Myometrial cell (primary cell): ENCODE measurements around the gene ZNF660. TPM values are rescaled to one million over a fixed set of nuclear protein-coding genes. Genes with fewer than 3 reads are reported as not detected.

Experiments
- total RNA-seq: library from RNA; depleted of rRNA; stranded (reverse); fragments of >200 nt; gene quantifications from 2 replicates; pipeline ENCODE4 v1.2.3, GENCODE V29; 2015

ZNF660 gene
- 0.29 and 0.71 TPM in 2 replicates for total RNA-seq

GRCh38 chr3:44584646-44585501, at the start of gene ZNF660:
Gene ZNF660 (plus strand): TSS chr3:44584964. CDS start chr3:44594194, 9,230 bp downstream.

GRCh38 chr3:44554626-44555592, 29.9 kb upstream of the ZNF660 start, which contains the start of gene ZKSCAN7:
Gene ZKSCAN7 (plus strand): TSS chr3:44555193. CDS start chr3:44557048, 1,855 bp downstream.

GRCh38 chr3:44624749-44625480, 40.2 kb downstream of the ZNF660 start, which contains the start of gene ZNF197:
Gene ZNF197 (plus strand): TSS chr3:44625036. CDS start chr3:44629155, 4,119 bp downstream.

GRCh38 chr3:44648564-44649229, 63.9 kb downstream of the ZNF660 start, which contains the start of gene ZNF35:
Gene ZNF35 (plus strand): TSS chr3:44648732. CDS start chr3:44651068, 2,336 bp downstream.

Other genes starting within 250 kb of the ZNF660 start
- gene TCAIM, start 246.2 kb upstream of the ZNF660 start, total RNA-seq: 38.9 and 45.7 TPM in 2 replicates
- gene ZNF445, start 107.3 kb upstream of the ZNF660 start, total RNA-seq: 2.6 and 3.5 TPM in 2 replicates
- 4.9 and 5.7 TPM in 2 replicates for gene ZKSCAN7, start 29.8 kb upstream of the ZNF660 start, total RNA-seq
- gene ZNF197, start 40.1 kb downstream of the ZNF660 start, total RNA-seq: 5.8 and 8.7 TPM in 2 replicates
- gene ZNF35, start 63.8 kb downstream of the ZNF660 start, total RNA-seq: 5.7 and 9.5 TPM in 2 replicates
- 0.86 and 2.1 TPM in 2 replicates for gene ZNF502, start 127.7 kb downstream of the ZNF660 start, total RNA-seq
- 3.5 and 4.3 TPM in 2 replicates for gene ZNF501, start 144.7 kb downstream of the ZNF660 start, total RNA-seq
- gene KIAA1143, start 176.7 kb downstream of the ZNF660 start, total RNA-seq: 13.3 and 16.8 TPM in 2 replicates
- gene KIF15, start 176.8 kb downstream of the ZNF660 start, total RNA-seq: 7.8 and 8.9 TPM in 2 replicates